HG03095 (cell line): ENCODE results near the gene MYO5C.
A peak's percentile ranks its signal among the peaks of the same experiment; 100 is the strongest.
"Not testable (repeated sequence)": the region's sequence is repeated elsewhere in the genome, so short reads cannot be mapped to it uniquely, and the experiment has no call there.

Experiments used
- ATAC-seq: cut with Tn5 transposase; IDR thresholded peaks from one replicate; pipeline ENCODE4 v1.9.1; 2021; ENCODE audit warnings: moderate library complexity; ENCODE audit not compliant: unreplicated experiment

The MYO5C gene

DNA sequence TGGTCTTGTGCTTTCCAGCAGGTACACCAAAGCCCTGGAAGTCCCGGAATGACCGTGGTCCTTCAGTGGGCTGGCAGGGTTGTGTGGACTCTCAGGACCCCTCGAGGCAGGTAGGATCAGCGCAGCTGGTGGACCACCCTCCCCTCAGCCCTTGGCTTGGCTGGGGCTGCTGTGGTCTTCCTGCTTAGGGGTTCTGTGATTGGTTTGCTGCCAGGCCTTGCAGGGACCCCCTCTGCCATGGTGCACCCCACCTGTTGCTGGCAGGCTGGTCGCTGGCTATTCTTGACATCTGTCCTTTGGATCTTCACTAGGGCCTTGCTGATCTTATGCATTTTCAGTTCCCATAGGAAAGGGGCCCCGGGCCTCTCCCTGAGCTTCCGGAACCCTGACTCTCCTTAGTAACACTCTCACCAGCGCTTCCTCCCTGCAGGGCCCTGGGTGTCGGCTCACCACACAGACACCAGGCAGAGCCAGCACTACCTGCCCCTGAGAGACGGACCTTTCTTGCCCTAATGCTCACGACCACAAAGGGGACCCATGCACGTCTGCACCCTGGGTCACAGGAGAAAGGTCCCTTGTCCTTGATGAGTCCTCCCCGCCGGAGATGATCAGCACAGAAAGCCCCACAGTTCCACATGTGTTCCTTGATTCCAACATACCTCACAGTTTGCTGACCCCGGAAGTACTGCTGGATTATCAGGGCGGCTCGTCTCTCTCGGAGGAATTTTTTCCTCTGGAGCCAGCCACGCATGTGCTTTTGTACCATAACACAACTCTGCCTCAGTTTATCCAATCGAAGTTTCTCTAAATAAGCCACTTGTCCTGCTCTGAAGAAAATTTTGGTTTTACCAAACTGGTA, 51.7 kb downstream of the MYO5C start:
- no peak for ATAC-seq

DNA sequence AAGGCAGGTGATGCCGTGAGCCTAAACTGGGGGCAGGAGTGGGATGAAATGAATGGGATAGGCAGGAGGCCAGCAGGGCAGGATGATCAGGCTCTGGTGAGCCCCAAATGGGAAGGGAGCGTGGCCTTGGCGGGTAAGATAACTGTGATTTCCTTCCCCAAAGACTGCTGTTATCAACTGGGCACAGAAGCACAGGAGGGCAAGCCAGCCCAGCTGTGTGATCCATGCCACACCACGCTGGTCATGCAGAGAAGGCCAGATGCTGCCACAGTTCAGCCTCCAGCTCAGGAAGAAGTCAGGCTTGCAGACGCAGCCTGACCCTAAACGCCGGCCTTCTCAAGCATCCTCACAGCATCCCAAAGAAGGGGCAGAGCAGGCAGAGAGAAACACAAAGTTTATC, 52.3 kb downstream of the MYO5C start:
- ATAC-seq = no peak

DNA sequence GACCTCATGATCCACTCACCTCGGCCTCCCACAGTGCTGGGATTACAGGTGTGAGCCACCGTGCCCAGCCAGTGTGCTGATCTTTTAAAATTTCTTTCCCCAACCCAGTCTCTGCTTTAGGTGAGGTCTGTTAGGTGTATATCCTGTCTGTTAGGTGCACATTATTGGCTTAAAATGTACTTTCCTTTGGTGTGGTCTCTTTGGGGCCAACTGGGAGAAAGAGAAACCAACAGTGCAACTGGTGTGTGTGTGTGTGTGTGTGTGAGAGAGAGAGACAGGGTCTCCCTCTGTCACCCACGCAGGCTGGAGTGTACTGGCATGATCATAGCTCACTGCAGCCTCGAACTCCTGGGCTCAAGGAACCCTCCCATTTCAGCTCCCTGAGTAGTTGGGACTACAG, 54.1 kb downstream of the MYO5C start:
- ATAC-seq = no peak

DNA sequence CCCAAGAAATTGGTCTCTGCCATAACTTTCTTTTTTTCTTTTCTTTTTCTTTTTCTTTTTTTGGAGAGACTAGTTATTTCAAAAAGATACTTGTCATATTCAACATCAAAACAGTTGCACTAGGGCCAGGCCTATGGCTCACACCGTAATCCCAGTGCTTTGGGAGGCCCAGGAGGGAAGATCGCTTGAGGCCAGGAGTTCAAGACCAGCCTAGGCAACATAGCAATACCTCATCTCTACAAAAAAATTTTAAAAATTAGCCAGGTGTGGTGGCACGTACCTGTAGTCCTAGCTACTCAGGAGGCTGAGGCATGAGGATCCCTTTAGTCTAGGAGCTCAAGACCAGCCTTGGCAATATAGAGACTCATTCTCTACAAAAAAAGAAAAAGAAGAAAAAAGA, 55.4 kb downstream of the MYO5C start:
- ATAC-seq = no peak

DNA sequence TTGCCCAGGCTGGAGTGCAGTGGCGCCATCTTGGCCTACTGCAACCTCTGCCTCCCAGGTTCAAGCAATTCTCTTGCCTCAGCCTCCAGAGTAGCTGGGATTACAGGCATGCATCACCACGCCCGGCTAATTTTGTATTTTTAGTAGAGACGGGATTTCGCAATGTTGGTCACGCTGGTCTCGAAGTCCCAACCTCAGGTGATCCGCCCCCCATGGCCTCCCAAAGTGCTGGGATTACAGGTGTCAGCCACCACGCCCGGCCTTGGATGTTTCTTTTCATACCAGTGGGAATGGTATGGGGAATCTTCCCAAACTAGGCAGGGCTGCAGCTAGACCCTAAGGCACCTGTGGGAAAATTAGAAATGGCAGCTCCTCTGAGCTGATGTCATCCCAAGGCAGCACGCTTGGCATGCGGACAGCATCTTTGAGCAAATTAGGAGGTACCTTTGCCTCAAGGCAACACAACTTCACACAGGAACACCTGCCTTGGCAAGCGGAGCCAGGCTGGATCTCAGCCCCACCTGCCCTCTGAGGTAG, 56.5 kb downstream of the MYO5C start:
- not testable (repeated sequence) for ATAC-seq

DNA sequence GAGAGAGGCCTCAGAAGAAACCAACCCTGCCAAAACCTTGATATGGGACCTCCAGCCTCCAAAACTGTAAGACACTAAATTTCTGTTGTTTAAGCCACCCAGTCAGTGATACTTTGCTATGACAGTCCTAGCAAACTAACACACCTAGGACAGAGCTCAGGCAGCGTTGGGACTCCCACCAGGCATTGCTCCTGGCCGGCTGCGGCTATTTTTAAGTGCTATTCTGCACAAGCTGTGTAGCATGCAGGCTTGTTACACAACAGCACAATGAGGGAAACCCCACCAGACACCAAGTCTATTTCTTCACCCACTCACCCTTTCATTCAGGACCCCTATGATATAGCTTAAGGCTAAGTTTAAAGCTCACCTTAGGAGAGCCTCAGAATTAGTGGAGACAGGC, 57.5 kb downstream of the MYO5C start:
- ATAC-seq = no peak

DNA sequence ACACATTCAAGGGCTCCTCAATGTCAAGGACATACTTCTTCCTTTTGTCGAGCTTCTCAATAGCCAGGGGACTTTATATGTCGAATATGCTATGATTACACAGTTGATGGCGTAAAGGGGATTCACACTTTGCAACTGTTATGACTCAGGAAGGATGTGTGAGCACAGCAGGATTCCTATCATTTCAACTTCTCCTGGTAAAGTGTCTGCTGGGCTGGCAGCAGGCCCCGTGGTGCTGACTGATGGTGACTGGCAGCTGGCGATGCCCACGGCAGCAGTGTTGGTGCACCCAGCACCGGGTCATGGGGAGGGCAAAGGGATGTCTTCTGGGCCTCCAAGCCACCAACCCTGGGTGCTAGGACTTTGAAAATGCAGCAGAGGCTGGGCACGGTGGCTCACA, 59.6 kb downstream of the MYO5C start:
- no peak for ATAC-seq

DNA sequence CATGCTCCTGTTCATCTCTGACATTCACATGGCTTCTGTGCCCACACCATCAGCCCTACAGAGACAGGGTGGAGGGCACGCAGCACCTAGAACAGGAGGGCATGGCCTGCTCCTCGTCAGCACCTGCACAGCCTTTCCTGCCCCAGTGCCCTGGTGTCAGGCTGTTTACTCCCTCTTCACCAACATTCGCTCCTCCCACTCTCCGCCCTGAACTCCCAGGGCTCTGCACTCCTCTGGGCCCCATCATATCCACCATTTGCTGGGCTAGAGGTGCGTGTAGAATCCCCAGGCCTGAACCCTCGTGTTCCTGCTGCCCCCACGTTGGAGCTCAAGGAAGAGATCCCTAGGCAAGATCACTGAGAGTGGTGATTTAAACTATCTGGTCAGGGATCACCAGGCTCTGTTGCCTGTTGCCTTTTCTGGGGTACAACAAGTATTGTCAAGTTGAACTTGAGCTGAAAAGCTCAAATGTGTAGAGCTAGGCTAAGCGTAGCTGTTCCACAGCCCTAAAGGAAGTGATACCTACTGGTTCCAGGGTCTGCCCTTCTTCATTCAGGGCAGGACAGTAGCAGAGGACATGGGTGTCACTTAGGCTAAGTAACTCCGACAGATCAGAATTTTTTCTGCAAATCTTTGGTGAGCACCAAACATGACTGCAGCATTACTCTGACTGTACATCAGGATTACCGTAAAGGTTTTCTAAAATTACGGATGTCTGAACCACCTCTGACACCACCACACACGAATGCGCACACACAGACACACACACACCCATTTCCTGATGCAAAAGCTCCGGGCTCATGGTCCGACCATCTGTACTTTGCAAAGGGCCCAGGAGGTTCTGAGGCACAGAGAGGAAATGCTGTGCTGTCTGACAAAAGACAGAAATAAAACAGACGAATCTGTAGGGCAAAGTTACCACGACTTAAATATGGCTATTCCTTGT, 60.7 kb downstream of the MYO5C start:
- ATAC-seq = no peak

DNA sequence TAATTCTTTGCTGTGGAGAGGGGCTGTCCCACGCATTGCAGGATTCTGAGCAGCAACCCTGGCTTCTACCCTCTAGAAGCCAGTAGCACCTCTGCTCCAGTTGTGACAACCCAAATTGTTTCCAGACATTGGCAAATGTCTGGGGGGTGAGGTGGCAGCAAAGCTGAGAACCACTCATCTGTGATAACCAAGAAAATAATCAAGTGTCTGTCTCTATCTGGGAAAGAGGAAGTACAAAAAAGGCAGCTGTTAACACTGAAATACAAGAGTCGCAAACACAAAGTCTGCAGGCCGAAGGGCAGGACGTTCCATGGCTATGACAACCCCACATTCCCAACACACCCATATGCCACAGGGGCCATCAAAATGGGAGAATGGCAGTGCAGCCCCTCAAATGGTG, 62.2 kb downstream of the MYO5C start:
- ATAC-seq = peak; percentile 31

DNA sequence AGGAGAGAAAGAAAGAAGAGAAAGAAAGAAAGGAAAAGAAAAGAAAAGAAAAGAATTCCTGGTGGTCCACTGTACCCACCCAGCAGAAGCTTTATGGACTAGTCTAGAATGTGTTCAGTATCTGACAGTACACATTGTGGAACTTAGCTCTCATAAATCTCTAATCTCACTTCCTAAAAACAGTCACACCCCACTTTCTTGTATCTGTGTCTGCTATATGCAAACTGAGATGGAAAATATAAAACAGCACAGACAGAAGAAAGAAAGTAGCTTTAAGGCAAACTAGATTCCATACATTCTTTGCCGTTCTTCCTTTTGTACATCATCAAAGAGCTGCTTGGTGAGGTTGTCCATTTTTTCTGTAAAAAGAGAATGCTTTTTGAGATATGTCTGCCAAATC, 63.3 kb downstream of the MYO5C start:
- peak; percentile 61 for ATAC-seq

DNA sequence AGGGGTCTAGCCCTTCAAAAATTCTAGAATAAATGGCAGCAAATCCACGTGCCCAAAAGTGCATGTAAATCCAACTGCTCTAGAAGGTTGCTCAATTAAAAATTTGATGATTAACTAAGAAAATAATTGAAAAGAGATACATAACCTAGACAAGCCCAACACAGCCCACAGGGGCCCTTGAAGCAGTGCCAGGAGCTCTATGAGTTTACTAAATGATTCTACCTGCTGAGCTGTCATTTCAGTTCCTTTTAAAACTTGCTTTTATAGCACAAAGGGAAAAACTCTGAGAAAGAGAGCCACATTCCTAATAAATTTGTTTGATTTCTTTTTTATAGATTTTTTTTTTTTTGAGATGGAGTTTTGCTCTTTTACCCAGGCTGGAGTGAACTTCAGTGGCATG, 65.5 kb downstream of the MYO5C start:
- ATAC-seq = no peak

DNA sequence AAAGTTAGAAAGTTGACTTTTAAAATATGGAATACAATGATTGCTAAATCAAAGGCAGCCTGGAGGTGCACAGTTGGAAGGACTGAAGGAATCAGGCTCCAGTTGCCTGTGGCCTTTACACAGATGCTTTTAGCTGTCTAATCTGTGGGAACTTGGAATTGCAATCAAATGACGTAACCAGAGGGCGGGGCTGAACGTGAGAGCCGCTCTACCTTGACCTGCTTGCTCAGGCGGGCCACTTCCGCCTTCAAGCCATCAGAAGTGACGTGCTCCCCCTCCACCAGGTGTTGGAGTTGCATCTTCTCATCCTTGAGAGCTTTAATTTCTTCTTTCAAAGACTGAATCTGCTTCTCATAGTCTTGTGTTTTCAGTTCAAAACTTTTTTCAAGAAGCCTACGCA, 66.7 kb downstream of the MYO5C start:
- ATAC-seq = no peak

DNA sequence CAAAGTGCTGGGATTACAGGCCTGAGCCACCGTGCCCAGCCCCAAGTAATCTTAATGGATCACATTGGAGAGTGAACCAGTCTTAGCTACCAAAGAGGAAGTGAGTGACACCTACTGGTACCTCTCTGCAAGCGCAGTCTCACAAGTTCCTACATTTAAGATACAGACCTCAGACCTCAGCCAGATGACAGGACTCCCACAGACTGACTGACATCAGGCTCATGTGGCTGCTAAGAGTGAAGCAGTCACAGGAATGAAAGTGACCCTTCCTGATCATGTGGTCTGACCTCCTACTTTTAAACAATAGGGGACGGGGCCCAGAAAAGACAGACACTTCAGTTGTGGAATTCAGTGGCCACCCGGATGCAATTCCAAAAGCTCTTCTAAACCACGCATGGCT, 68.1 kb downstream of the MYO5C start:
- ATAC-seq = peak; percentile 73

DNA sequence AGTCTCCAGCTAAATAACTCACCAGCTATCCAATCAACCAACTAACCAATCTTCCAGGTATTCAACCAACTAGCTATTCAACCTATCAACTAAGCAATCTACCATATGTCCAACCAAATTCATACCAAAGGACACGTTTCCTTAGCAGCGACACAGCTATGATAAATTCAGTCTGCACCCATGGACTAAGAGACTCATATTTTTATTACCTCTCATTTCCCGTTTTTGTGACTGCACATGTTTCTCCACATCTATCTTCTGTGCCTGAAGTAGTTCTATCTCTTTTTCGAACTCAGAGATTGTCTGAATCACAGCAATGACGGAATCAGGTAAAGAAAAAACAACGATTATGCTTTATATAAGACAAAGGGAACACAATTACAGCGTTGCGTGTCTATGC, 70.4 kb downstream of the MYO5C start:
- ATAC-seq = no peak

DNA sequence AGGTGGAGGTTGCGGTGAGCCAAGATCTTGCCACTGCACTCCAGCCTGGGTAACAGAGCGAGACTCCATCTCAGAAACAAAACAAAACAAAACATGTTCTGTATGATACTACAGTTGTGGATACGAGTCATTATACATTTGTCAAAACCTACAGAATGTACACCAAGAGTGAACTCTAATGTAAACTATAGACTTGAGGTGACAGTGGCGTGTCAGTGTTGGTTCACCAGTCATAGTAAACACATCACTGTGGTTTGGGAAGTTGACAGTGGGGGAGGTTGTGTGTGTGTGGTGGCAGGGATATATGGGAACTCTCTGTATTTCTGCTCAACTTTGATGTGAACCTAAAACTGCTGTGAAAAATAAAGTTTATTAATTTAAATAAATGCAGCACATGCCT, 71.4 kb downstream of the MYO5C start:
- no peak for ATAC-seq

DNA sequence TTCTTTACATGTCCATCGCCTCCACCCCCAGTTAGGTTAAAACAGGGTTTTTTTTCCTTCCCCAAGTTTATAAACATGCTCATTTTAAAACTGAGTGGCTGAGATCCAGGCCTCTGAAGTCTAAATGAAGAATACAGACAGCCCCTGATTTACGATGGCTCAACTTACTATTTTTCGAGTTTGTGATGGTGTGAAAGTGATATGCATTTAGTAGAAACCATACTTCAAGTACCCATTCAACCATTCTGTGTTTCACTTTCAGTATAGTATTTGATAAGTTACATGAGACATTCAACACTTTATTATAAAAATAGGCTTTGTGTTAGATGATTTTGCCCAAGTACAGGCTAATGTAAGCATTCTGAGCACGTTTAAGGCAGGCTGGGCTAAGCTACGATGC, 73.9 kb downstream of the MYO5C start:
- peak; percentile 47 for ATAC-seq

DNA sequence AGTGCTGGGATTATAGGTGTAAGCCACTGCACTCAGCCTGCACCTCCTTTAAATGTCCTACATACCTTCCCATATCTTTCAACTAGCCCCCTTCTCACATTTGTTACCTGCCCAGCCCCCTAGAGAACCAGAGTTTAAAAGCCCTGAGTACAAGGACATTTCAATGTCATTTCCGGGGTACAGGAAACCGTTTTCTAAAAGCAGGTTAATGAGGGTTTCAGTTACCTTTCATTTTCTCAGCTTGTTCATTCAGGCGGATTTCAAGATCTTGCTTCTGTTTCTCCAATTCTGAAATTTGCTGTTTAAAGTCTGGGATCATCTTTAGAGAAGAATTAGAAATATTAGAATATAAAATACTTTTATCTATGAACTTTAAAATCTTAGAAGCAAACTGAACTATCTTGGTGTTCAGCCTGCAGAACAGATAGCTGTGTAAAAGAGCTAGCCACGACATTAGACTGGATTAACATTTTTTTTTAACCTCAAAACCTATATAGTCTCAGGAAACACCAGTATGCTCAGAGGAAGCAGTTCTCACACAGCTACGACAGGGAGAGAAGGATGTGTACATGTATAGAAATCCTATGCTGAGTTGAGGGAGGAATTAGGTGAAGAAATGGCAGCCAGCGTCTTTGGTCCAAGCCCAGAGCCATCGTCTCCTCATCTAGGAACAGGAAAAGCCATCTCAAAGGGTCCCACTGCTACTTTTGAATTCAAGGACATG, 74.5 kb downstream of the MYO5C start:
- peak; percentile 24 for ATAC-seq

DNA sequence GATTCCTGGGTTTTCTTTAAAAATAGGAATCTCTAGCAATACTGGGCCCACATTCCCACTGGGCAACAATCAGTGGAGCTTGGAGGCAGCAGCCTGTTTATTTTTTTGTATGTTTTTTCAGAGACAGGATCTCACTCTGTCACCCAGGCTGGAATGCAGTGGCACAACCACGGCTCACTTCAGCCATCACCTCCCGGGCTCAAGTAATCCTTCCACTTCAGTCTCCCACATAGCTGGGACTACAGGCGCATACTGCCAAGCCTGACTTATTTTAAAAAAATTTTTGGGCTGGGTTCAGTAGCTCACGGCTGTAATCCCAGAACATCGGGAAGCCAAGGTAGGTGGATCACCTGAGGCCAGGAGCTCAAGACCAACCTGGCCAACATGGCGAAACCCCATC, 75.4 kb downstream of the MYO5C start:
- no peak for ATAC-seq

DNA sequence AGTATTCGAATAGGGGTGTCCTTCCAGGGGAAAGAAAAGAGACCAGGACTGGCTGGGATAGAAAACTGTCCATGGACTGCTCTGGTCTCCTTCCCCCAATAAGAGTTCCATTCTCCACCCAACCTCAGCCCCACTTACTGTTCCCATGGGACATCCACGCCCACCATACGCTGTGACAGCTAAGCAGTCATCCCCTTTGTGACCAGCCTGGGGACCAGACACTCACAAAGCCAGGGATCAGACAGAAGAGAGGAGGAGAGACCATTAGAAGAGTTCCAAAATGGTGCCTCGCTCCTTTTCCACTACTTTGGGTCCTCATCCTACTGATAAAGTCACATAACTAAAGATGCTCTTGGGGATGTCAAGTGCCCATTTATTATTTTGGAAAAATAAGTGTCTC, 76.8 kb downstream of the MYO5C start:
- ATAC-seq = no peak

DNA sequence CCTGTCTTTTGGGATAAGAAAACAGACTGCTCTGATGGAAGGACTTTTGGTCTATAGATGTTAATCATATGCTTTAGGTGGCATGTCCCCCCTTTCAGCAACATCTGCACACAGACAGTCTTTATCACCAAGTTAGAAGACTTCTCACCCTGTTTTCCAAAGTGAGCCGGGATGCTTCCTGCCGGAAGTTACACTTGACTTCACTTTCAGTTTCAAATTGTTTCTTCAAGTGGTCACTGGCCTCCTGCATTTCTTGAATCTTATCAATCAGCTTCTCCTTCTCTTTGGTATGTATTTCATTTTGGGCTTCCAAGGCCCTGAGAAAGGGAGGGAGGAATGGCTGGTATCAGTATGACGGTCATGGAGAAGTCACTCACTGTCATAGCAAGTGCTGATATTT, 77.2 kb downstream of the MYO5C start:
- no peak for ATAC-seq

DNA sequence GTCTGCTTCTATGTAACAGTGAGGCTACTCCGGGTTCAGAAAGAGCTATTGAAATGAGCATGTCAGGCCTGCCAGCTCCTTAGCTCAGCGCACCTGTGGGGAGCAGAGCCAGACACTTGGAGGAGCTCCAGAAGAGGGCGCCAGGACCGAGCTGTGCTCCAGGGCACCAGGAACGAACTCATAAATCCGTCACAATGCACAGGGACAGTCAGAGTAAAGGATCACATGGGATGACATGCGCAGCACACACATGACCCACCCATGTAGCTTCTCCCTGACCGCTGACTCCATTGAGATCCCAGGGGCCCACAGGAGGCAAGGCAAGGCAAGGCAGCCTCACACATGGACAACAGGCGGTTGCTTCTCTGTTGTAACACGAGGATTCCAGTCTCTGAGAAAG, 78.4 kb downstream of the MYO5C start:
- no peak for ATAC-seq
